SW480 (cell line): ENCODE data around the gene CPNE8.

Experiments
- DNase-seq: peaks from one replicate; pipeline ENCODE4 v3.0.0-alpha.2; 2016; ENCODE audit warnings: low spot score

CPNE8 gene

GRCh38 chr12:38905480-38906351, at the start of gene CPNE8:
Gene CPNE8 (minus strand): TSS chr12:38905591. CDS start chr12:38905534, 57 bp downstream.
- peak; percentile 7 for DNase-seq

- no peak for DNase-seq
Observed at GRCh38 chr12:38954238-38954873, 49.0 kb upstream of the CPNE8 start.

GRCh38 chr12:38949363-38949762, 44.0 kb upstream of the CPNE8 start:
- DNase-seq: no peak

GRCh38 chr12:38934686-38935085, 29.3 kb upstream of the CPNE8 start:
- no peak for DNase-seq

GRCh38 chr12:38934078-38934584, 28.7 kb upstream of the CPNE8 start:
- no peak for DNase-seq

- DNase-seq: no peak
Observed at GRCh38 chr12:38932320-38932719, 26.9 kb upstream of the CPNE8 start.

GRCh38 chr12:38931461-38931860, 26.1 kb upstream of the CPNE8 start:
- no peak for DNase-seq

GRCh38 chr12:38930990-38931389, 25.6 kb upstream of the CPNE8 start:
- no peak for DNase-seq

- DNase-seq: no peak
Observed at GRCh38 chr12:38926501-38926900, 21.1 kb upstream of the CPNE8 start.

- peak; percentile 65 for DNase-seq
Observed at GRCh38 chr12:38921025-38921677, 15.8 kb upstream of the CPNE8 start.

GRCh38 chr12:38919191-38919590, 13.8 kb upstream of the CPNE8 start:
- no peak for DNase-seq

GRCh38 chr12:38915429-38916182, 10.2 kb upstream of the CPNE8 start:
- no peak for DNase-seq

GRCh38 chr12:38912116-38912515, 6.7 kb upstream of the CPNE8 start:
- no peak for DNase-seq

- DNase-seq: no peak
Observed at GRCh38 chr12:38911611-38912010, 6.2 kb upstream of the CPNE8 start.

GRCh38 chr12:38907201-38907923, 2.0 kb upstream of the CPNE8 start:
- no peak for DNase-seq

GRCh38 chr12:38906482-38907200, 1.2 kb upstream of the CPNE8 start:
- peak; percentile 64 for DNase-seq

GRCh38 chr12:38904537-38905479, 583 bp downstream of the CPNE8 start:
- DNase-seq: peak; percentile 47

- no peak for DNase-seq
Observed at GRCh38 chr12:38903596-38903995, 1.8 kb downstream of the CPNE8 start.

- DNase-seq: no peak
Observed at GRCh38 chr12:38898001-38898684, 7.2 kb downstream of the CPNE8 start.
